Glutamatergic neuron (in vitro differentiated cells): ENCODE measurements around the gene TSHZ2. TPM values are rescaled to one million over a fixed set of nuclear protein-coding genes. Genes with fewer than 3 reads are reported as not detected.
"Not testable (repeated sequence)": the region's sequence is repeated elsewhere in the genome, so short reads cannot be mapped to it uniquely, and the experiment has no call there.

Experiments used
- DNase-seq: peaks from one replicate; pipeline ENCODE4 v3.0.0; 2022
- H3K27ac Mint-ChIP-seq: one replicate; pipeline ENCODE4 v1.8.0; 2020; ENCODE audit warnings: mild to moderate bottlenecking, mixed read lengths, inconsistent platforms; ENCODE audit not compliant: unreplicated experiment
- H3K27me3 Mint-ChIP-seq: one replicate; pipeline ENCODE4 v1.8.0; 2020; ENCODE audit warnings: mild to moderate bottlenecking, moderate library complexity, mixed read lengths, inconsistent platforms; ENCODE audit not compliant: unreplicated experiment
- H3K36me3 Mint-ChIP-seq: one replicate; pipeline ENCODE4 v1.8.0; 2020; ENCODE audit warnings: mild to moderate bottlenecking, mixed read lengths, inconsistent platforms; ENCODE audit not compliant: unreplicated experiment
- H3K4me1 Mint-ChIP-seq: one replicate; pipeline ENCODE4 v1.8.0; 2020; ENCODE audit warnings: mild to moderate bottlenecking, low read depth, mixed read lengths, inconsistent platforms; ENCODE audit not compliant: unreplicated experiment
- H3K4me3 Mint-ChIP-seq: one replicate; pipeline ENCODE4 v1.8.0; 2020; ENCODE audit warnings: mild to moderate bottlenecking, mixed read lengths, inconsistent platforms; ENCODE audit not compliant: unreplicated experiment
- H3K9me3 Mint-ChIP-seq: one replicate; pipeline ENCODE4 v1.8.0; 2020; ENCODE audit warnings: mild to moderate bottlenecking, moderate library complexity, mixed read lengths, inconsistent platforms; ENCODE audit not compliant: unreplicated experiment
- total RNA-seq: library from RNA; stranded (reverse); fragmentation: NEBNext Ultra II Directional; extraction: Animal tissue kit (Norgen Biotek cat#: 25700); gene quantifications from one replicate; pipeline ENCODE4 v1.2.1, GENCODE V29; 2021; ENCODE audit not compliant: unreplicated experiment
- TF ChIP-seq, protein P1 (sequence below): fragments of 200-600 bp; sonication (generic); IDR thresholded peaks from one replicate; pipeline ENCODE4 v1.5.0; 2021; ENCODE audit not compliant: partially characterized antibody, unreplicated experiment

The TSHZ2 gene
- total RNA-seq, 1 donor from 2014 or later: 10.0 TPM

DNA sequence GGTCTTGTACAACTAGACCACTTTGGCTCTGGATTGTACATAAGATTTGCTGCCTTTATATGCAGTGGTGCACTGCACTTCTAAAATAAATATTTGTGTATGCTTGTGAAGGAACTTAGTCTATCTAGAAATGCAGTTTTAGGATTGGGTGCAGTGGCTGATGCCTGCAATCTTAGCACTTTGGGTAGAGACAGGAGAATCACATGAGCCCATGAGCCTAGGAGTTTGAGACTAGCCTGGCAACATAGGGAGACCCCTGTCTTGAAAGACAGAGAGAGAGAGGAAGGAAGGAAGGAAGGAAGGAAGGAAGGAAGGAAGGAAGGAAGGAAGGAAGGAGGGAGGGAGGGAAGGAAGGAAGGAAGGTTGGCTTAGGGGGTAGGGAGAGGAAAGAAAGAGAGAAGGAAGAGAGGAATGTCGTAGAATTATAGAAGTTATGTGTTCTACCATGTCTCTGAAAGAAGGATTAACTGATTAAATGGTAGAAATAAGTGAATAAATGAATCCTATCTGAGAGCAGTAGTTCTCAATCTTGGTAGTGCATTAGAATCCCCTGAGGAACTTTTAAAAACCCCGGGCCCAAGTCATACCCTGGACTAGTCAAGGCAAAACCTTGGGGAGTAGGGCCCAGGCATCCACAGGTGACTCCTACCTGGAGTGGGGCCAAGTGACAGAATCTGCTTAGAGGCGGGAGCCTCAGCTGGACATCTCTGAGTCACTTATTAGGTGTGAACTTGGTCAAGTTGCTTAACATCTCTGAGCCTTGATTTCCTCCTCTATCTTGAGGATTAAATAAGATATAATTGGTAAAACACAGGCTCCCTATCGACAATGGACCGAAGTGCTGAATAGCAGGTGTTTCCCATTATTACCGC, 491.2 kb downstream of the TSHZ2 start:
- DNase-seq: no peak
- Mint-ChIP-seq H3K36me3 (no peaks in the 10 kb centered on the region), H3K4me3 (no peak overlapping the region), H3K4me1 (no peaks in the 10 kb centered on the region), H3K9me3 (no peaks in the 10 kb centered on the region), H3K27ac (no peak overlapping the region), H3K27me3 (no peaks in the 10 kb centered on the region)
- TF ChIP-seq, protein P1, sequence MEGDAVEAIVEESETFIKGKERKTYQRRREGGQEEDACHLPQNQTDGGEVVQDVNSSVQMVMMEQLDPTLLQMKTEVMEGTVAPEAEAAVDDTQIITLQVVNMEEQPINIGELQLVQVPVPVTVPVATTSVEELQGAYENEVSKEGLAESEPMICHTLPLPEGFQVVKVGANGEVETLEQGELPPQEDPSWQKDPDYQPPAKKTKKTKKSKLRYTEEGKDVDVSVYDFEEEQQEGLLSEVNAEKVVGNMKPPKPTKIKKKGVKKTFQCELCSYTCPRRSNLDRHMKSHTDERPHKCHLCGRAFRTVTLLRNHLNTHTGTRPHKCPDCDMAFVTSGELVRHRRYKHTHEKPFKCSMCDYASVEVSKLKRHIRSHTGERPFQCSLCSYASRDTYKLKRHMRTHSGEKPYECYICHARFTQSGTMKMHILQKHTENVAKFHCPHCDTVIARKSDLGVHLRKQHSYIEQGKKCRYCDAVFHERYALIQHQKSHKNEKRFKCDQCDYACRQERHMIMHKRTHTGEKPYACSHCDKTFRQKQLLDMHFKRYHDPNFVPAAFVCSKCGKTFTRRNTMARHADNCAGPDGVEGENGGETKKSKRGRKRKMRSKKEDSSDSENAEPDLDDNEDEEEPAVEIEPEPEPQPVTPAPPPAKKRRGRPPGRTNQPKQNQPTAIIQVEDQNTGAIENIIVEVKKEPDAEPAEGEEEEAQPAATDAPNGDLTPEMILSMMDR: no peak

DNA sequence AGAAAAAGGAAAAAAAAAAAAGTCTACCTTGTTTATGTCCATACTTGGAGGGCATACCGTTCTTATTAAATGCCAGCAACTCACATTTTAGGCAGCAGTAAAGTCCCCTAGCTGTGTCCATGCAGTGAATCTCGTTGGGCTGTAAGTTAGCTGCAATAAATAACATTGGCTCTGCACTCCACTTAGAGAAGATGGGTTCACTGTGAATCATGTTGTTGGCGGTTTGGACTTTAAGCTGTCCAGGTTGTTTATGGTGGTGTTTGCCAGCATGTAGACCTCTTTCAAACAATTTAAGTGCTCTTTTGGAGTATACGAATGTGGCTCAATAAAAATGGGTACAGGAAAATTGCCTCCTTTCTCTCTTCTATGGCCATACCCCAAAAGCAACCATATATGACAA, 494.1 kb downstream of the TSHZ2 start:
- DNase-seq: no peak
- no peaks in the 10 kb centered on the region for H3K4me1 Mint-ChIP-seq
- TF ChIP-seq, protein P1: no peak
- no peak overlapping the region for H3K27ac Mint-ChIP-seq
- no peaks in the 10 kb centered on the region for H3K27me3 Mint-ChIP-seq
- no peaks in the 10 kb centered on the region for H3K36me3 Mint-ChIP-seq
- no peak overlapping the region for H3K4me3 Mint-ChIP-seq
- H3K9me3 Mint-ChIP-seq: no peaks in the 10 kb centered on the region

DNA sequence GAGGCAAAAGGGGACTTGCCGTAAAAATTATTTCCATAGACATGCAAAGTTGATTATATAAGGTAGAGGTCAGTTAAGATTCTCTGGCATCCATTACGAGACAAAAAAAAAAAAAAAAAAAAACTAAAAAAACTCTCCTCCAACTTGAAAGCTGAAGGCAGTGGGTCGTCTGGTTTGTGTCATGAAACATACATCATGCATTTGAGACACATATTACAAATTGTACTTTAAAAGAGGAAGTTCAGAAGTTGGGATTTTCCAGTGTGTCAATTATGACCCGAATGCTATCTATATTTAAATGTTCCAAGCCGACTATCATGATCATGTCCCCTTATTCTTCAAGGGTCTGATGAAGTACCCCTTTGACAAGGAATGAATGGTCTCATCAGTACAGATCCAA, 496.4 kb downstream of the TSHZ2 start:
- Mint-ChIP-seq H3K9me3 (peaks cover 2% of the 10 kb centered on the region), H3K4me1 (no peaks in the 10 kb centered on the region), H3K36me3 (peaks cover 6% of the 10 kb centered on the region), H3K27me3 (no peaks in the 10 kb centered on the region), H3K27ac (no peak overlapping the region), H3K4me3 (no peak overlapping the region)
- DNase-seq: no peak
- TF ChIP-seq, protein P1: no peak

DNA sequence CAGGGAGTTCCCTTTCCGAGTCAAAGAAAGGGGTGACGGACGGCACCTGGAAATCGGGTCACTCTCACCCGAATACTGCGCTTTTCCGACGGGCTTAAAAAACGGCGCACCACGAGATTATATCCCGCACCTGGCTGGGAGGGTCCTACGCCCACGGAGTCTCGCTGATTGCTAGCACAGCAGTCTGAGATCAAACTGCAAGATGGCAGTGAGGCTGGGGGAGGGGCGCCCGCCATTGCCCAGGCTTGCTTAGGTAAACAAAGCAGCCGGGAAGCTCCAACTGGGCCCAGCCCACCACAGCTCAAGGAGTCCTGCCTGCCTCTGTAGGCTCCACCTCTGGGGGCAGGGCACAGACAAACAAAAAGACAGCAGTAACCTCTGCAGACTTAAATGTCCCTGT, 500.7 kb downstream of the TSHZ2 start:
- H3K4me3 Mint-ChIP-seq, H3K36me3 Mint-ChIP-seq, H3K27ac Mint-ChIP-seq, H3K4me1 Mint-ChIP-seq, H3K27me3 Mint-ChIP-seq, H3K9me3 Mint-ChIP-seq, DNase-seq: not testable (repeated sequence)

DNA sequence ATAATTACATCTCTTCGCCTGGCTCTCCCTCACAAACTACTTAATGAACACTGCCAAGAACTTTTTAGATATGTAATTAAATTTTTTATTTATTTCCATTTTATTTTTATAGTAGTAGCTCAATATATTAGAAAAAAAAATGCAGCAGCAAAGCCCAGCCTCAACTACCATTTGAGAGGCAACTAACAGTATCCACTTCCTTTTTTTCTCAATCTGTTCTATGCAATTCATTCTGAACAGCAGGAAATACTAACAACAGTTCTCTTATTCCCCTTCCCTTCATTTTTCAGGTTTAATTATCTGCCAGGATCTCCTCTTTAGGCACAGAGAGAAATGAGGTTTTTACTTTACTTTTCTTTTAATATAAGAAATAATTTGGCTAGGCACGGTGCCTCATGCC, 508.8 kb downstream of the TSHZ2 start:
- no peak for DNase-seq
- no peaks in the 10 kb centered on the region for H3K4me1 Mint-ChIP-seq
- TF ChIP-seq, protein P1: no peak
- no peaks in the 10 kb centered on the region for H3K27me3 Mint-ChIP-seq
- H3K4me3 Mint-ChIP-seq: no peak overlapping the region
- no peaks in the 10 kb centered on the region for H3K9me3 Mint-ChIP-seq
- no peak overlapping the region for H3K27ac Mint-ChIP-seq
- no peaks in the 10 kb centered on the region for H3K36me3 Mint-ChIP-seq
